HEK293T (cell line): ENCODE data around the gene SLC16A3.
"Not testable (repeated sequence)": the region's sequence is repeated elsewhere in the genome, so short reads cannot be mapped to it uniquely, and the experiment has no call there.

Experiments used
- CTCF ChIA-PET: fragments of 350-600 bp; formaldehyde crosslinking; extraction: SDS; loops from one replicate; lab custom pipeline; 2021; ENCODE audit warnings: antibody characterized with exemption, inconsistent platforms; lab: Yijun Ruan, JAX
- POLR2A ChIA-PET: fragments of 350-600 bp; formaldehyde crosslinking; extraction: SDS; loops from one replicate; lab custom pipeline; 2020; ENCODE audit warnings: antibody characterized with exemption, inconsistent platforms; lab: Yijun Ruan, JAX
- DNase-seq: peaks from one replicate; pipeline ENCODE4 v3.0.0; 2012; ENCODE audit warnings: mixed read lengths; ENCODE audit errors: extremely low spot score
- ARNT ChIP-seq: fragments of 450-650 bp; IDR thresholded peaks from 2 replicates; pipeline ENCODE4 v1.6.1; 2017; ENCODE audit warnings: mild to moderate bottlenecking
- BHLHE40 ChIP-seq: fragments of 450-650 bp; IDR thresholded peaks from 2 replicates; pipeline ENCODE4 v1.6.1; 2016; ENCODE audit warnings: mild to moderate bottlenecking, moderate library complexity, borderline replicate concordance
- CTBP1 ChIP-seq: fragments of 450-650 bp; IDR thresholded peaks from 2 replicates; pipeline ENCODE4 v1.6.1; 2016; ENCODE audit warnings: borderline replicate concordance
- ELF4 ChIP-seq: fragments of 450-650 bp; IDR thresholded peaks from 2 replicates; pipeline ENCODE4 v1.6.1; 2017; ENCODE audit warnings: antibody characterized with exemption
- FOXA1 ChIP-seq: fragments of 450-650 bp; IDR thresholded peaks from 2 replicates; pipeline ENCODE4 v1.6.1; 2016; ENCODE audit warnings: mild to moderate bottlenecking
- FOXK2 ChIP-seq: fragments of 450-650 bp; IDR thresholded peaks from 2 replicates; pipeline ENCODE4 v1.6.1; 2016; ENCODE audit warnings: mild to moderate bottlenecking
- FOXM1 ChIP-seq: fragments of 450-650 bp; IDR thresholded peaks from 2 replicates; pipeline ENCODE4 v1.6.1; 2017; ENCODE audit warnings: mild to moderate bottlenecking, borderline replicate concordance
- HDGF ChIP-seq: fragments of 450-650 bp; IDR thresholded peaks from 2 replicates; pipeline ENCODE4 v1.6.1; 2017; ENCODE audit warnings: antibody characterized with exemption, borderline replicate concordance
- L3MBTL2 ChIP-seq: fragments of 450-650 bp; conservative IDR thresholded peaks from 2 replicates; pipeline ENCODE4 v1.6.1; 2016; ENCODE audit warnings: mild to moderate bottlenecking
- LEF1 ChIP-seq: fragments of 450-650 bp; IDR thresholded peaks from 2 replicates; pipeline ENCODE4 v1.6.1; 2017; ENCODE audit warnings: mild to moderate bottlenecking, borderline replicate concordance
- NFRKB ChIP-seq: fragments of 450-650 bp; IDR thresholded peaks from 2 replicates; pipeline ENCODE4 v1.6.1; 2016; ENCODE audit warnings: mild to moderate bottlenecking, moderate library complexity
- SP1 ChIP-seq: fragments of 450-650 bp; IDR thresholded peaks from 2 replicates; pipeline ENCODE4 v1.6.1; 2017
- SUZ12 ChIP-seq: fragments of 450-650 bp; IDR thresholded peaks from 2 replicates; pipeline ENCODE4 v1.6.1; 2016; ENCODE audit warnings: mild to moderate bottlenecking
- TARDBP ChIP-seq: fragments of 450-650 bp; IDR thresholded peaks from 2 replicates; pipeline ENCODE4 v1.6.1; 2016
- ZNF384 ChIP-seq: fragments of 450-650 bp; IDR thresholded peaks from 2 replicates; pipeline ENCODE4 v1.6.1; 2016
- TF ChIP-seq, protein P1 (sequence below): fragments of 450-650 bp; IDR thresholded peaks from 2 replicates; pipeline ENCODE4 v1.6.1; 2016

SLC16A3 gene

DNA sequence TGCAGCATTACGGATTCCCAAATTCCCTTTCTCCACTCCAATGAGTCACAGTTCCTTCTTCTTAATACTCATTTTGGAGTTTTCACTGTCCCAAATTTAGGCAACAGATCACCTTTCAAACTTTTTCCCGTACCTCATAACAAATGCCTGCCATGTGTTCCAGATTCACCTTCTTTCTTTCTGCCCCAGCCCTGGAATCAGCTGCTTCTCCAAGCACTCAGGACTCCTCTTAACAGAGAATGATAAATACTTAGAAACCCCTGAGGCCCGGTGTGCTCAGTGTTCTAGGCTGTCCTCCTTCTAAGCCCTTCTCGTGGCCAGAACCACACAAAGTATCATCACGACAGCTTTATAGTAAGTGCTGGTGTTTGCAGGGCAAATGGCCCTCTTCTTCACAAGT, 29.7 kb downstream of the SLC16A3 start:
- ChIA-PET POLR2A (no interaction called here), CTCF (no interaction called here)
- no peak for TF ChIP-seq LEF1
- no peak for TF ChIP-seq ZNF384
- no peak for TF ChIP-seq SP1
- no peak for TF ChIP-seq ARNT
- no peak for TF ChIP-seq NFRKB
- TF ChIP-seq BHLHE40 = no peak
- TF ChIP-seq, protein P1, sequence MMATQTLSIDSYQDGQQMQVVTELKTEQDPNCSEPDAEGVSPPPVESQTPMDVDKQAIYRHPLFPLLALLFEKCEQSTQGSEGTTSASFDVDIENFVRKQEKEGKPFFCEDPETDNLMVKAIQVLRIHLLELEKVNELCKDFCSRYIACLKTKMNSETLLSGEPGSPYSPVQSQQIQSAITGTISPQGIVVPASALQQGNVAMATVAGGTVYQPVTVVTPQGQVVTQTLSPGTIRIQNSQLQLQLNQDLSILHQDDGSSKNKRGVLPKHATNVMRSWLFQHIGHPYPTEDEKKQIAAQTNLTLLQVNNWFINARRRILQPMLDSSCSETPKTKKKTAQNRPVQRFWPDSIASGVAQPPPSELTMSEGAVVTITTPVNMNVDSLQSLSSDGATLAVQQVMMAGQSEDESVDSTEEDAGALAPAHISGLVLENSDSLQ = no peak
- TF ChIP-seq FOXA1 = no peak
- no peak for TF ChIP-seq HDGF
- TF ChIP-seq FOXM1 = no peak
- TF ChIP-seq CTBP1 = no peak
- no peak for TF ChIP-seq TARDBP
- TF ChIP-seq L3MBTL2 = no peak
- TF ChIP-seq SUZ12 = no peak
- TF ChIP-seq ELF4 = no peak
- TF ChIP-seq FOXK2 = no peak
- no peak for DNase-seq

DNA sequence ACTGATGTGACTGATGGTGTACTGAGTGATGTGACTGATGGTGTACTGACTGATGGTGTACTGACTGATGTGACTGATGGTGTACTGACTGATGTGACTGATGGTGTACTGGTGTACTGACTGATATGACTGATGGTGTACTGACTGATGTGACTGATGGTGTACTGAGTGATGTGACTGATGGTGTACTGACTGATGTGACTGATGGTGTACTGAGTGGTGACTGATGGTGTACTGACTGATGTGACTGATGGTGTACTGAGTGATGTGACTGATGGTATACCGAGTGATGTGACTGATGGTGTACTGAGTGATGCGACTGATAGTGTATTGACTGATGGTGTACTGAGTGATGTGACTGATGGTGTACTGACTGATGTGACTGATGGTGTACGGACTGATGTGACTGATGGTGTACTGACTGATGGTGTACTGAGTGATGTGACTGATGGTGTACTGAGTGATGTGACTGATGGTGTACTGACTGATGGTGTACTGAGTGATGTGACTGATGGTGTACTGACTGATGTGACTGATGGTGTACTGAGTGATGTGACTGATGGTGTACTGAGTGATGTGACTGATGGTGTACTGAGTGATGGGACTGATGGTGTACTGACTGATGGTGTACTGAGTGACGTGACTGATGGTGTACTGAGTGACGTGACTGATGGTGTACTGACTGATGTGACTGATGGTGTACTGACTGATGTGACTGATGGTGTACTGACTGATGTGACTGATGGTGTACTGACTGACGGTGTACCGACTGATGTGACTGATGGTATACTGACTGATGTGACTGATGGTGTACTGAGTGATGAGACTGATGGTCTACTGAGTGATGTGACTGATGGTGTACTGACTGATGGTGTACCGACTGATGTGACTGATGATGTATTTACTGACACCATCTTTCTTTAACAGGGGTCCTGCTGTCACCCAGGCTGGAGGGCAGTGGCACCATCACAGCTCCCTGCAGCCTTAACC, 31.4 kb downstream of the SLC16A3 start:
- DNase-seq, POLR2A ChIA-PET, CTCF ChIA-PET: not testable (repeated sequence)
- TF ChIP-seq, protein P1 = peak; percentile 38; the same call in 1 of the 2 replicates

DNA sequence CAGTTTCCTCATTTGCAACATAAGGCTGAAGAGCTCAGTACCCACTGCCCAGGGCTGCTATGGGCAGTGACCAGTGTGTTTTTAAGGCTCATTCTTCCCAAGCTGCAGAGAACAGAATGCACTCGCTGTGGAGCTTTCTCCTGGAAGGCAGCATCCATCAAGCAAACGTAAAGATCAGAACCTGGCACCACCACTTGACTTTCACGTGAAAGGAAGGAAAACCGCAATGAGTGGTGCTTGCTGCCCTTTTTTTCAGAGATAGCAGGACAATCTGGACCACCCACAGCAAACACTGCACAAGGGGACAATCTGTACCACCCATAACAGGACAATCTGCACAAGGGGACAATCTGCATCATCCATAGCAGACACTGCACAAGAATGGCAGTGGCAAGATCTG, 33.5 kb downstream of the SLC16A3 start:
- ChIA-PET CTCF (no interaction called here), POLR2A (interaction anchor here (0.9 to 1.4 kb wide), 2 partner anchors 12 to 30 kb away, joined by 3 to 4 read pairs; no protein-coding TSS in a partner anchor)
- TF ChIP-seq SP1 = no peak
- no peak for TF ChIP-seq ARNT
- no peak for TF ChIP-seq FOXM1
- TF ChIP-seq LEF1 = no peak
- TF ChIP-seq L3MBTL2 = no peak
- TF ChIP-seq, protein P1 = no peak
- TF ChIP-seq ZNF384 = no peak
- no peak for TF ChIP-seq NFRKB
- TF ChIP-seq TARDBP = no peak
- TF ChIP-seq CTBP1 = no peak
- no peak for DNase-seq

DNA sequence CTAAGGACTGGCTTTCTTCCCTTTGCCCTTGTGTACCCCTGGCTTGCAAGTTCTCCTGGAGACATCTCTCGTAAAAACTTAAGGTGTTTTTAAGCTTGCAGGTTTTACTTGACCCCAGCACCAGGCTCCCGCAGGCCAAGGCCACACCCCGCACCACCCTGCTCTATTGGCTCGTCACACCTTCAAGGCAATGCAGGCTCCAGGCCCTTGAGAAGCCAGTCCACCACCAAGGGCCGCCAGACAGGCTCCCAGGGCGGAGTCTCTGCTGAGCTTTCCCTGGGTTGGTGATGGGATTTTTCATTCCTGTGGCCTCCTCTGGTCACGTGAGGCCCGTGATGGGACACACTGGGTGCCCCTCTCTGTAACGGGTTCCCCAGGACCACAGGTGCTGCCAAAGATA, 34.8 kb downstream of the SLC16A3 start:
- ChIA-PET CTCF (no interaction called here), POLR2A (no interaction called here)
- TF ChIP-seq SUZ12 (no peak), ZNF384 (no peak), FOXK2 (no peak), ARNT (no peak), ELF4 (no peak), LEF1 (no peak), HDGF (no peak), FOXA1 (no peak)
- TF ChIP-seq, protein P1 = no peak
- no peak for DNase-seq

DNA sequence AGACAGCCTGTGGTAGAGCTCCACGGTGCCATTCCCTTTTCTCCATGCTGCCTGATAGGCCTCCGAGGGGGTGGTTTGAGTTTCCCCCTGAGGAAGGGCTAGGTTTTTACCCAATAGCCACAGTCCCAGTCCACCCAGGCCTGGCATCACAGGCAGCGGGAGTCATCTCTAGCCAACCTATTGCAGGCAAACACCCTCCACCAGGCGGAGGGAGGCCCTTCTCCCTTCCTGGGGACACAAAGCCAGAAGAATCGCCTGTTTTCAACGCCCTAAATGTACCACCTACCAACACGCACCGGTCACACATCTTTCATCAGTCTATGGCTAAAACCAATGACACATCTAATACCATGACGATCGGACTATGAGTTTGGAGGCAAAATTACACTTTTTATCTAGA, 37.3 kb downstream of the SLC16A3 start:
- no peak for DNase-seq
- POLR2A ChIA-PET = interaction anchor here (1.3 kb wide), 1 partner anchor 19 kb away, joined by 3 read pairs; no protein-coding TSS in a partner anchor
- CTCF ChIA-PET = no interaction called here
- TF ChIP-seq LEF1 (no peak), SP1 (no peak)
